LNCaP clone FGC (cell line): Measurements from ENCODE around the gene TUBA3C.

Experiments used
- DNase-seq: peaks from one replicate; pipeline ENCODE4 v3.0.0-alpha.2; 2011; ENCODE audit warnings: low read depth
- H3K4me3 ChIP-seq: 2 replicates; pipeline ENCODE4 v1.5.1; 2011; ENCODE audit warnings: mild to moderate bottlenecking, low read depth, low read length, control low read depth
- CTCF ChIP-seq: IDR thresholded peaks from 2 replicates; pipeline ENCODE4 v1.5.1; 2012; ENCODE audit warnings: mild to moderate bottlenecking; ENCODE audit not compliant: control insufficient read depth, insufficient read depth; ENCODE audit errors: extremely low read depth

TUBA3C gene

GRCh38 chr13:19154843-19155242, 26.8 kb downstream of the TUBA3C start:
- H3K4me3 ChIP-seq: no peak overlapping the region
- DNase-seq: no peak
- no peak for TF ChIP-seq CTCF

GRCh38 chr13:19153782-19154450, 27.7 kb downstream of the TUBA3C start:
- peak; percentile 48 for TF ChIP-seq CTCF
- DNase-seq: no peak
- H3K4me3 ChIP-seq: no peak overlapping the region

DNA sequence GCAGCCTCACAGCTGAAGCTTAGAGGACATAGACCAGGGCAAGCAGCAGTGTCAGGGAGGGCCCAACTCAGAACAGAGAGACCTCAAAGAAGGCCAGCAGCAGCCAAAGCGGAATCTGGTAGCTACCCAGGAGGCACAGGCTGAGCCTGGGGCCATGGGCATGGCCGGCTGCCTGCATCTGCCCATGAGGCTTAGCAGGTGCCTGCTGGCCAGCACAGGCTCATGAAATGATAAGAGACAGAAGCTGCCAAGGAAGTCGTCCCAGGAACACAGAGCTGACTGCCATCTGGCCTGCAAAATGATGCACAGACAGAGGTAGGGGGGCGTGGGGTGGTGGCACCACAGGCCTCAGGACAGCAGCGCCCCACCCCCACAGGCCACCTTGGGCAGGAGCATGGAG, 29.2 kb downstream of the TUBA3C start:
- no peak for TF ChIP-seq CTCF
- no peak for DNase-seq
- H3K4me3 ChIP-seq: no peak overlapping the region

- no peak for TF ChIP-seq CTCF
- no peak overlapping the region for H3K4me3 ChIP-seq
- no peak for DNase-seq
Measured at GRCh38 chr13:19151581-19152263, 29.9 kb downstream of the TUBA3C start.

DNA sequence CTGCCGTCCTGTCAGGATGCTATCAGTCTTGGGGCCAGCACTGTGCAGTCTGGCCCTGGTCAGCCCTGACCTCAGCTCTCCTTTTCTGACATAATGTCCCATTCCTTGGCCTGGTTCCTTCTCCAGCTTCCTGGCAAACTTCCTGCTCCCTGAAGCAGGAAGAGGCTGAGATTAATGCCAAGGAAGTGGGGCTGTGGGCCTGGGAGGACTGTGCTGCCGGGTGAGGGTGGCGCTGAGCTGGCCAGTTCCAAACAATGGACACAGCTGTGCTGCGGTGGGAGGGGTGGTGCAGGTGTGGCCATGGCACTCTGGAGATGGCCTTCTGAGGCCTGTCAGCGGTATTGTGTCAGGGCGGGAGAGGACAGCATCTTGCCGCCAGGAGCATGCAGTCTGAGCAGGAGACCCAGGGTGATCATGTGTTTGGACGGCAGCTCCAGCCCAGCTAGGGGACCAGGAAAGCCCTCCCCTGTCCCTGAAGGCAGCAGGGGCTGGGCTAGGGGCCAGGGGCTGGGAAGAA, 30.9 kb downstream of the TUBA3C start:
- DNase-seq: peak; percentile 22
- TF ChIP-seq CTCF: no peak
- no peak overlapping the region for H3K4me3 ChIP-seq

GRCh38 chr13:19150226-19150625, 31.4 kb downstream of the TUBA3C start:
- TF ChIP-seq CTCF: no peak

More at GRCh38 chr13:19150226-19150625, 31.4 kb downstream of the TUBA3C start:
- DNase-seq: no peak
- H3K4me3 ChIP-seq: no peak overlapping the region
